Gastroesophageal sphincter (tissue), 3 donors: ENCODE data around the gene LAMA4.

ENCODE experiments used
- CTCF ChIP-seq, 4 experiments: fragments of 200-600 bp in 2 of 4; fragments of 450-650 bp in 2 of 4; sonication (generic) in 1 of 4; IDR thresholded peaks; one replicate each; pipeline ENCODE4 v1.5.1; 2017 to 2019; ENCODE audit warnings: antibody characterized with exemption in 4 of 4, mild to moderate bottlenecking in 2 of 4, moderate library complexity in 2 of 4
- EP300 ChIP-seq: sonication (generic); formaldehyde crosslinking; IDR thresholded peaks from one replicate; pipeline ENCODE4 v1.6.1; 2017; ENCODE audit warnings: antibody characterized with exemption, mild to moderate bottlenecking
- POLR2A ChIP-seq, 2 donors: fragments of 450-650 bp; IDR thresholded peaks; one replicate each; pipeline ENCODE4 v1.6.1; 2017; ENCODE audit warnings: antibody characterized with exemption in 2 of 2, mild to moderate bottlenecking in 2 of 2, moderate library complexity in 1 of 2
- POLR2AphosphoS5 ChIP-seq: sonication (generic); formaldehyde crosslinking; IDR thresholded peaks from one replicate; pipeline ENCODE4 v1.6.1; 2017; ENCODE audit warnings: antibody characterized with exemption

DNA sequence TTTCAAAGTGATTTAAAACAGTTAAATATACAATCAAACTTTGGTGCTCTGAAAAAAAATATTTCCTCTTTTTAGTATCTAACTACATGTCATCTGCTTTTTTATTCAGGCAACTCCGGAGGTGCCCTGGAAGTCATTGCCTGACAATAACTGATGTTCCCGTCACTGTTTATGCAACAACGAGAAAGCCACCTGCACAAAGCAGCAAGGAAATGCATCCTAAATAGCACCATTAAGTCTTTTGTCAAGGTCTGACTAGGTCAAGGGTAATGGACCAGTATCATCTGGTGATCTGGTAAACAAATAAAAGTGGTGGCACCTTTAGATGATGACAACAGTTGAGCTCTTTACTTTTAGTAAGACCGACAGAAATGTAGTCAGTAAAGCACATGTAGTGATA lies 153.8 kb downstream of the LAMA4 start:
- TF ChIP-seq POLR2A (IDR thresholded peaks at IDR 0.05) (no peak), CTCF (IDR thresholded peaks at IDR 0.05) (no peak), POLR2AphosphoS5 (no peak), EP300 (no peak)
